GM13976 (cell line): ENCODE data around the gene MAPK1.
A peak's percentile ranks its signal among the peaks of the same experiment; 100 is the strongest.
"Not testable (repeated sequence)": the region's sequence is repeated elsewhere in the genome, so short reads cannot be mapped to it uniquely, and the experiment has no call there.

Source experiments
- DNase-seq: peaks from one replicate; pipeline ENCODE4 v3.0.0; 2012; ENCODE audit warnings: low spot score
- in situ Hi-C: fragments of 300-500 bp; cut with MboI; formaldehyde crosslinking; loops from one replicate; pipeline ENCODE4 v1.12.0; 2022; ENCODE audit warnings: low sequenced_read_pairs, mixed read lengths, inconsistent platforms; ENCODE audit not compliant: unreplicated experiment
- TF ChIP-seq, protein P1 (sequence below): IDR thresholded peaks from 2 replicates; pipeline ENCODE4 v1.5.1; 2012; ENCODE audit warnings: borderline replicate concordance, mild to moderate bottlenecking; ENCODE audit not compliant: insufficient read depth; ENCODE audit errors: extremely low read depth, missing control alignments, control extremely low read depth

Gene MAPK1

DNA sequence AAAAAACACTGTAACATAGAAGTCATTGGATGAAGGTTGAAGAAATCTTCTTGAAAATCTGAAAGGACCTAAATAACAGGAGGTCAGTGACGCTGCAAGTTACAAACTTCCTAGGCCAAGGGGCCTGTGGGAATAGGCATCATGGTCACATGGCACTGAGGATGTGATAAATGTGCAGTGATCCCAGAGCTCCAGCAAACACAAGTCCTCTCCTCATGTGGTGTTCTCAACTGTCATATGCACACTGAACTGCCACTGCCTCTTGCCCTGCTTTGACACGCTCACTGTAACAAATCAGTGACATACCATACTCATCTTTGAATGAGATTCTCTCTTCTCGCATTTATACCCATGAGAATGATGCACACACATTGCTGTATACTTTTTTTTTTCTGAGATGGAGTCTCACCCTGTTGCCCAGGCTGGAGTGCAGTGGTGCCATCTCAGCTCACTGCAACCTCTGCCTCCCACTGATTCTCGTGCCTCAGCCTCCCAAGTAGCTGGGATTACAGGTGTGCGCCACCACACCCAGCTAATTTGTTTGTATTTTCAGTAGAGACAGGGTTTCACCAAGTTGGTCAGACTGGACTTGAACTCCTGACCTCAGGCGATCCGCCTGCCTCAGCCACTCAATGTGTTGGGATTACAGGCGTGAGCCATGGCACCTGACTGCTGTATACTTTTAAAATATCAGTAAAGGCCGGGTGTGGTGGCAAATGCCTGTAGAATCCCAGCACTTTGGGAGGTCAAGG, 66.7 kb downstream of the MAPK1 start:
- TF ChIP-seq, protein P1, sequence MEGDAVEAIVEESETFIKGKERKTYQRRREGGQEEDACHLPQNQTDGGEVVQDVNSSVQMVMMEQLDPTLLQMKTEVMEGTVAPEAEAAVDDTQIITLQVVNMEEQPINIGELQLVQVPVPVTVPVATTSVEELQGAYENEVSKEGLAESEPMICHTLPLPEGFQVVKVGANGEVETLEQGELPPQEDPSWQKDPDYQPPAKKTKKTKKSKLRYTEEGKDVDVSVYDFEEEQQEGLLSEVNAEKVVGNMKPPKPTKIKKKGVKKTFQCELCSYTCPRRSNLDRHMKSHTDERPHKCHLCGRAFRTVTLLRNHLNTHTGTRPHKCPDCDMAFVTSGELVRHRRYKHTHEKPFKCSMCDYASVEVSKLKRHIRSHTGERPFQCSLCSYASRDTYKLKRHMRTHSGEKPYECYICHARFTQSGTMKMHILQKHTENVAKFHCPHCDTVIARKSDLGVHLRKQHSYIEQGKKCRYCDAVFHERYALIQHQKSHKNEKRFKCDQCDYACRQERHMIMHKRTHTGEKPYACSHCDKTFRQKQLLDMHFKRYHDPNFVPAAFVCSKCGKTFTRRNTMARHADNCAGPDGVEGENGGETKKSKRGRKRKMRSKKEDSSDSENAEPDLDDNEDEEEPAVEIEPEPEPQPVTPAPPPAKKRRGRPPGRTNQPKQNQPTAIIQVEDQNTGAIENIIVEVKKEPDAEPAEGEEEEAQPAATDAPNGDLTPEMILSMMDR, result no peak
- in situ Hi-C loops, result no loop called here

DNA sequence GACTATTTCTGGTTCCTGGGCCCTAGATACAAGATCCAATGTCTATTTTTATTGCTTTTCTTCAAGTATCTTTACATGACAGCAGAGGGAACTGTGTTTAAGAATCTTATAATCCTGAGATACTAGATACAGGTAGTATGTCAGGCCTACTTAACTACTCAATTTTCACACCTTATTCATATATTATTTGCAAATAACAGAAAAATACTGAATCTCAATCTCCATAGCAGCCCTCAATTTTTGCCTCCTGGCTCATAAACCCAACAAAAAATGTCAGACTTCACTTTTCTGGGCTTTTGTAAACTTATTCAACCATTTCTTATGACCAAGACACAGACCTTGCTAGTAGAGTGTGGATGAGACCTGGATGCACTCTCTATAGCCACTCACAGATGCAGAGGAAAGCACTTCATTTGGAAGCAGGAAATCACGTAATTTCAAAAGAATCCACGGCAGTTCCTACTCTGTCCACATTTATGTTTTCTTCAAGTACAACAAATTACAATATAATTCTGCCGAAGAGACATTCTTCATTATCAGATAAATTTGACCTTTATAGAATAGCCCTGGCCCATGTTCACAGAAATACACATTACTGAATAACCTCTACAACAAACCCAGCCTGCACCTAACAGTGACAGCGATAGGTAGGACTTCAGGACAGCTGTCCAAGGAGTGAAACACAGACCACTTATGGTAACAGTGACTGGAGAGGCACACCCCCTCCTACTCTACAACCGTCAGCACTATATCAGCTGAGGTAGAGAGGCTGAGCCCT, 69.8 kb downstream of the MAPK1 start:
- DNase-seq, result no peak
- in situ Hi-C loops, result no loop called here
- TF ChIP-seq, protein P1, result no peak

More for the DNA sequence above, 66.7 kb downstream of the MAPK1 start:
- no peak for DNase-seq

DNA sequence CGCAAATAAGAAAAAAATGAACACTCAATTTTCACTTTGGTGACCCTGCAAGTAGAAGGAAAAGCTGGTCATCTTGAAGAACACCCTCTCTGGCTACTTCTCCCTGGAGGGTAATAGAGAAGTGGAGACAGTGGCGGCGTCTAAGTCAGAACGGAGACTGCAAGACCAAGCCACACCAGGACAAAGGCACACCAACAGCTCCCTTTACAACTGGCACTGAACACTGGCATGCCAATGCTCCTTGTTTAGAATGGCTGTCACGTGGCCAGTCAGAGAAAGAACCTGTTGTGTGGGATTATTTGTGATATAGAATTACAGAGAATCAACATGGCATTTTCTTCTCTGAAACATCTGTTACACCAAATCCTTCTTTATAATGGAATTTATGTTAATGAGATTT, 70.6 kb downstream of the MAPK1 start:
- no peak for DNase-seq
- TF ChIP-seq, protein P1, result no peak
- in situ Hi-C loops, result no loop called here

DNA sequence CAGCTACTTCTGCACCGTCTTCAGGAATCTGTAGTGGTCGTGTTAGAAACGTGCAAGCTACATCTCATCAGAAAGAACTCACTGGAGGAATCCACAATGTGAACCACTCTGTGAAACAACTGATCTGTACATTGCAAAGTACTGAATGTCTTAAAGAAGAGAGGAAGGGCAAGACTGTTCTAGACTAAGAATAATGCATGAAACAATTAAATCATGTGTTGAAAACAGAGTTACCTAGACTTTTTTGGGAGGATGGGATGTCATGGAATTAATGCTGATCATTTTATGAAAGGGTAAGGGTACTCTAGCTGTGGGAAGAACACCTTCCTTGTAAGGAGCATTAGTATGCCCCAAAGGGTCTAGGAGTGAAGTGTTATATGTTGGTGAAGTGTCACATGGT, 71.2 kb downstream of the MAPK1 start:
- no peak for DNase-seq
- TF ChIP-seq, protein P1, result no peak
- in situ Hi-C loops, result no loop called here

DNA sequence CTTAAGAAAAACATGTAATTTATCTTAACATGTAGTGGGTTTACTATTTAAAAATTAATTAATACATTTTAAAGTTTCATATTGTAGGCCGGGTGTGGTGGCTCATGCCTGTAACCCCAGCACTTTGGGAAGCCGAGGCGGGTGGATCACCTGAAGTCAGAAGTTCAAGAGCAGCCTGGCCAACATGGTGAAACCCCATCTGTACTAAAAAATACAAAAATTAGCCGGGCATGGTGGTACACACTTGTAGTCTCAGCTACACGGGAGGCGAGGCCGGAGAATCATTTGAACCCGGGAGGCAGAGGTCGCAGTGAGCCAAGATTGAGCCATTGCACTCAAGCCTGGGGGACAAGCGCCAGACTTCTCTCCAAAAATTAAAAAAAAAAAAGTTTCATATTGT, 73.7 kb downstream of the MAPK1 start:
- DNase-seq, in situ Hi-C loops: not testable (repeated sequence)

DNA sequence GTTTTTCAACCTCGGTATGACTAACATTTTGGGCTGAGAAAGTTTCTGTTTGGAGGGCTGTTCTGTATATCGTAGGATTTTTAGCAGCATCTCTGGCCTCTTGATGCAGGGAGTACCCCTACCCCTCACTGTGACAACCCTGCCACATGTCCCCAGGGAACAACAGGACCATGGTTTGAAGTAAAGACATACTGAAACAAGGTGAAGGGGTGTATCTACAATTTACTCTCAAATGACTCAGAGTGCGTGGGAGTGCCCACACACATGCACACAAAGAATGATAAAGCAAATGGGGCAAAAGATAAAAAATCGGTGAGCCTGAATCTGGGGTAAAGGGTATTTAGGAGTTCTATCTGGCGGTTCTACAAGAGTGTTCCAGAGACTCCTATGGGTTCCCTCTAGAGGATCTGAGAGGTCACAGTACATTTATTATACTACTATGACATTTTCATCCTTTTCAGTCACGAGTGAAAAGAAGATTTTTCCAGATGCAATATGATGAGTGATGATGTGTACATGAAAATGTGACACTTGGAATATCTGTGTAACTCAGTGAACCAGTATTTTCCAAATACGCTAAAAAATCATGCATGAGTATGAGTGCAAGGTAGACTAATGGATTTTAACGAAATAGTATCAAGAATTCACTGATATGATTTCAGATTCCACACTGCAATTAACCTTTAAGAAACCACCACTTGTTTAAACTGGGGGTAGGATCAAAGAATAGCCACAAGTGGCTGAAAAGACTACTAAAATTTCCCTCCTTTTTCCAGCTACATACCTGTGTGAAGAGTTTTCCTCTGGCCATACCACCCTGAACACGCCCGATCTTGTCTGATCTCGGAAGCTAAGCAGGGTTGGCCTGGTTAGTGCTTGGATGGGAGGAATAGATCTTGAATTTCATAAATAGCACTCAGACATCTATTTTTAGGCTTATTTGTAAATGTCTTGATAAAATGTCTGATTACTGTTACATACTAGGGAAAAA, 75.5 kb downstream of the MAPK1 start:
- DNase-seq, result peak; percentile 68
- in situ Hi-C loops, result no loop called here
- TF ChIP-seq, protein P1, result no peak

DNA sequence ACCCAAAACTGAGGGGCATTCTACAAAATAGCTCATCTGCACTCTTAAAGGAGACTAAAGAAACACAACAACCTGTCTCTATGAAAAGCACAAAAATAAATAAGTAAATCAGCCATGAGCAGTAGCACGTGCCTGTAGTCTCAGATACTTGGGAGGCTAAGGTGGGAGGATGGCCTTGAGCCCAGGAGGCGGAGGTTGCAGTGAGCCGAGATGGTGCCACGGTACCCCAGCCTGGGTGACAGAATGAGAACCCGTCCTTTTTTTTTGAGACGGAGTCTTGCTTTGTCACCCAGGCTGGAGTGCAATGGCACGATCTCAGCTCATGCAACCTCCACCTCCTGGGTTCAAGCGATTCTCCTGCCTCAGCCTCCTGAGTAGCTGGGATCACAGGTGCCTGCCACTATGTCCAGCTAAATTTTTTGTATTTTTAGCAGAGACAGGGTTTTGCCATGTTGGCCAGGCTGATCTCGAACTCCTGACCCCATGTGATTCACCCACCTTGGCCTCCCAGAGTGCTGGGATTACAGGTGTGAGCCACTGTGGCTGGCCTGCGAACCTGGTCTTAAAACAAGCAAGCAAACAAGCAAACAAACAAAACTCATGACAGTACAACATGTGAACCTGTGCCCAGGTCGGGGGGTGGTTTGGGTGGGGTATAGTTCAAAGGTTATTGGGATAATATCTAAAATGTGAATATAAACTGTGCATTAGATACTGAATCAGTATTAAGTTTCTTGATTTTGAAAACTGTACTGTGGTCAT, 76.4 kb downstream of the MAPK1 start:
- DNase-seq, in situ Hi-C loops: not testable (repeated sequence)
